HCT116 (cell line): ENCODE results near the gene YARS2. TPM values are rescaled to one million over a fixed set of nuclear protein-coding genes. Genes with fewer than 3 reads are reported as not detected.

Source experiments
- ATAC-seq: fragments of 200-7000 bp; cut with Tn5 transposase; 2 replicates; pipeline ENCODE4 v1.9.1; 2020; ENCODE audit warnings: mild to moderate bottlenecking, moderate library complexity
- BruUV-seq: library from RNA; stranded (reverse); fragments of 400-500 nt; replicated peaks from 2 replicates; lab custom pipeline; 2021; lab: Mats Ljungman, UMichigan
- CTCF ChIA-PET: fragments of 300-600 bp; sonication (Branson Sonifier 250); formaldehyde crosslinking; loops from one replicate; lab custom pipeline; 2021; ENCODE audit warnings: antibody characterized with exemption; lab: Charles Lee
- POLR2A ChIA-PET: fragments of 300-600, 350-600 bp; sonication (Branson Sonifier 250); formaldehyde crosslinking; loops from one replicate; lab custom pipeline; 2021; ENCODE audit warnings: antibody characterized with exemption; lab: Charles Lee
- RAD21 ChIA-PET, 2 experiments: fragments of 300-600 bp; sonication (Branson Sonifier 250); formaldehyde crosslinking; loops; one replicate each; lab custom pipeline; 2023; ENCODE audit warnings: low total read pairs in 2 of 2; ENCODE audit not compliant: uncharacterized antibody in 2 of 2, unreplicated experiment in 2 of 2, low non-redundant PET in 1 of 2; lab: Charles Lee
- DNase-seq: peaks from one replicate; pipeline ENCODE4 v3.0.0-alpha.2; 2010; ENCODE audit warnings: low read depth, low spot score
- H2AFZ ChIP-seq: fragments of 200-600 bp; shearing (Covaris generic), sonication (generic); 2 replicates; pipeline ENCODE4 v1.6.1; 2017; ENCODE audit warnings: low read depth, mixed run types, mixed read lengths, antibody characterized with exemption, low read length; ENCODE audit not compliant: poor library complexity, severe bottlenecking
- H3K27ac ChIP-seq: 2 replicates; pipeline ENCODE4 v1.5.1; 2012; ENCODE audit warnings: low read depth, low read length
- H3K27me3 ChIP-seq: fragments of 200-600 bp; sonication (generic); 2 replicates; pipeline ENCODE4 v1.6.1; 2016; ENCODE audit warnings: mixed run types, low read length, mixed read lengths; ENCODE audit not compliant: insufficient read depth
- H3K36me3 ChIP-seq, 2 experiments: fragments of 200-500 bp in 1 of 2; fragments of 200-600 bp in 1 of 2; sonication (Bioruptor generic) in 1 of 2; sonication (generic) in 1 of 2; 2 replicates each; pipeline versions ENCODE4 v1.5.1 to v1.6.1; 2014 to 2016; ENCODE audit warnings: low read length in 2 of 2, inconsistent platforms in 1 of 2, mixed read lengths in 1 of 2, mixed run types in 1 of 2; ENCODE audit not compliant: insufficient read depth in 2 of 2, control insufficient read depth in 1 of 2
- H3K4me1 ChIP-seq, 2 experiments: fragments of 200-600 bp in 1 of 2; sonication (generic) in 1 of 2; 2 replicates each; pipeline versions ENCODE4 v1.5.1 to v1.6.1; 2012 to 2017; ENCODE audit warnings: low read length in 2 of 2, inconsistent platforms in 1 of 2, mild to moderate bottlenecking in 1 of 2, mixed read lengths in 1 of 2, mixed run types in 1 of 2, moderate library complexity in 1 of 2; ENCODE audit not compliant: insufficient read depth in 2 of 2, control insufficient read depth in 1 of 2
- H3K4me2 ChIP-seq: fragments of 200-600 bp; sonication (generic); 2 replicates; pipeline ENCODE4 v1.6.1; 2017; ENCODE audit warnings: mixed run types, low read length, mixed read lengths
- H3K4me3 ChIP-seq, 2 experiments: fragments of 200-600 bp in 1 of 2; sonication (generic) in 1 of 2; replicated peaks in 1 of 2; 2 replicates each; pipeline ENCODE4 v1.5.1; 2011 to 2016; ENCODE audit warnings: low read length in 2 of 2, control low read depth in 1 of 2, low read depth in 1 of 2, mild to moderate bottlenecking in 1 of 2, mixed read lengths in 1 of 2, mixed run types in 1 of 2
- H3K79me2 ChIP-seq: fragments of 200-600 bp; sonication (generic); 2 replicates; pipeline ENCODE4 v1.6.1; 2017; ENCODE audit warnings: mild to moderate bottlenecking, mixed run types, low read length, moderate library complexity, mixed read lengths; ENCODE audit not compliant: insufficient read depth
- H3K9ac ChIP-seq: fragments of 200-600 bp; sonication (generic); 2 replicates; pipeline ENCODE4 v1.6.1; 2016; ENCODE audit warnings: low read length, mixed read lengths
- H3K9me2 ChIP-seq: fragments of 200-600 bp; sonication (generic), shearing (Covaris generic); 2 replicates; pipeline ENCODE4 v1.6.1; 2017; ENCODE audit warnings: mixed run types, mild to moderate bottlenecking, moderate library complexity; ENCODE audit not compliant: insufficient read depth
- H3K9me3 ChIP-seq, 2 experiments: fragments of 200-500 bp in 1 of 2; fragments of 200-600 bp in 1 of 2; sonication (Bioruptor generic) in 1 of 2; sonication (generic) in 1 of 2; 2 replicates each; pipeline ENCODE4 v1.6.1; 2014 to 2017; ENCODE audit warnings: low read length in 2 of 2, mixed read lengths in 2 of 2, inconsistent platforms in 1 of 2, low read depth in 1 of 2, mild to moderate bottlenecking in 1 of 2, mixed run types in 1 of 2, moderate library complexity in 1 of 2; ENCODE audit not compliant: control insufficient read depth in 1 of 2, insufficient read depth in 1 of 2
- H4K20me1 ChIP-seq: fragments of 200-600 bp; sonication (generic), shearing (Covaris generic); 2 replicates; pipeline ENCODE4 v1.6.1; 2017; ENCODE audit warnings: mixed run types, mild to moderate bottlenecking, moderate library complexity; ENCODE audit not compliant: insufficient read depth
- CBX3 ChIP-seq: IDR thresholded peaks from 2 replicates; pipeline ENCODE4 v1.6.1; 2012; ENCODE audit warnings: low read depth
- CEBPB ChIP-seq: IDR thresholded peaks from 2 replicates; pipeline ENCODE4 v1.6.1; 2012; ENCODE audit warnings: low read depth
- EGR1 ChIP-seq: IDR thresholded peaks from 2 replicates; pipeline ENCODE4 v1.6.1; 2012; ENCODE audit warnings: low read depth
- ELF1 ChIP-seq: IDR thresholded peaks from 2 replicates; pipeline ENCODE4 v1.6.1; 2012; ENCODE audit warnings: low read depth, borderline replicate concordance
- EZH2 ChIP-seq: fragments of 200-600 bp; sonication (generic); IDR thresholded peaks from 2 replicates; pipeline ENCODE4 v1.6.1; 2017; ENCODE audit warnings: antibody characterized with exemption, mixed run types
- EZH2phosphoT487 ChIP-seq: fragments of 200-600 bp; IDR thresholded peaks from 2 replicates; pipeline ENCODE4 v1.6.1; 2018; ENCODE audit warnings: antibody characterized with exemption, borderline replicate concordance
- FOSL1 ChIP-seq: IDR thresholded peaks from 2 replicates; pipeline ENCODE4 v1.6.1; 2012; ENCODE audit warnings: low read depth
- JUND ChIP-seq: IDR thresholded peaks from 2 replicates; pipeline ENCODE4 v1.6.1; 2012
- POLR2A ChIP-seq: IDR thresholded peaks from 2 replicates; pipeline ENCODE4 v1.7.0; 2011; ENCODE audit warnings: borderline replicate concordance; ENCODE audit not compliant: insufficient read depth, insufficient read length; ENCODE audit errors: extremely low read depth
- POLR2AphosphoS5 ChIP-seq: IDR thresholded peaks from 2 replicates; pipeline ENCODE4 v1.6.1; 2011; ENCODE audit warnings: mild to moderate bottlenecking, low read depth, low read length, moderate library complexity
- REST ChIP-seq: IDR thresholded peaks from 2 replicates; pipeline ENCODE4 v1.6.1; 2012; ENCODE audit warnings: low read depth
- SP1 ChIP-seq: IDR thresholded peaks from 2 replicates; pipeline ENCODE4 v1.6.1; 2012; ENCODE audit warnings: low read depth
- SRF ChIP-seq: IDR thresholded peaks from 2 replicates; pipeline ENCODE4 v1.6.1; 2012; ENCODE audit warnings: low read depth
- YY1 ChIP-seq: IDR thresholded peaks from 2 replicates; pipeline ENCODE4 v1.6.1; 2011; ENCODE audit warnings: low read length, low read depth, moderate library complexity, mild to moderate bottlenecking; ENCODE audit not compliant: insufficient replicate concordance; ENCODE audit errors: extremely low read depth
- ZBTB33 ChIP-seq: IDR thresholded peaks from 2 replicates; pipeline ENCODE4 v1.6.1; 2011; ENCODE audit warnings: mild to moderate bottlenecking, low read length, moderate library complexity; ENCODE audit not compliant: insufficient replicate concordance; ENCODE audit errors: extremely low read depth
- ZFX ChIP-seq: fragments of 450-650 bp; IDR thresholded peaks from 2 replicates; pipeline ENCODE4 v1.6.1; 2017
- intact Hi-C: fragments of 100-400 bp; cut with micrococcal nuclease; formaldehyde crosslinking; loops from 2 replicates; pipeline ENCODE4 v1.10.0; 2022
- total RNA-seq: library from RNA; stranded (reverse); gene quantifications from one replicate; pipeline ENCODE4 v1.2.1, GENCODE V29; 2021; ENCODE audit not compliant: unreplicated experiment
- TF ChIP-seq, protein P1 (sequence below), 3 experiments: fragments of 200-600 bp in 1 of 3; sonication (generic) in 1 of 3; IDR thresholded peaks in 2 of 3; conservative IDR thresholded peaks in 1 of 3; 2 replicates each; pipeline ENCODE4 v1.5.1; 2012 to 2017; ENCODE audit warnings: low read depth in 2 of 3, low read length in 2 of 3, antibody characterized with exemption in 1 of 3, borderline replicate concordance in 1 of 3, control low read depth in 1 of 3, mild to moderate bottlenecking in 1 of 3, mixed read lengths in 1 of 3, mixed run types in 1 of 3, moderate library complexity in 1 of 3; ENCODE audit not compliant: insufficient read depth in 1 of 3
- TF ChIP-seq, protein P2 (sequence below): IDR thresholded peaks from 2 replicates; pipeline ENCODE4 v1.6.1; 2012

YARS2 gene
- total RNA-seq, 1 experiment from 2014 or later, result 26.7 TPM

GRCh38 chr12:32718926-32719325 lies 36.8 kb downstream of the YARS2 start (continued):
- no peak for TF ChIP-seq YY1
- TF ChIP-seq SRF, result no peak
- TF ChIP-seq ZBTB33, result no peak
- TF ChIP-seq, all 23 proteins: peak for 0

DNA sequence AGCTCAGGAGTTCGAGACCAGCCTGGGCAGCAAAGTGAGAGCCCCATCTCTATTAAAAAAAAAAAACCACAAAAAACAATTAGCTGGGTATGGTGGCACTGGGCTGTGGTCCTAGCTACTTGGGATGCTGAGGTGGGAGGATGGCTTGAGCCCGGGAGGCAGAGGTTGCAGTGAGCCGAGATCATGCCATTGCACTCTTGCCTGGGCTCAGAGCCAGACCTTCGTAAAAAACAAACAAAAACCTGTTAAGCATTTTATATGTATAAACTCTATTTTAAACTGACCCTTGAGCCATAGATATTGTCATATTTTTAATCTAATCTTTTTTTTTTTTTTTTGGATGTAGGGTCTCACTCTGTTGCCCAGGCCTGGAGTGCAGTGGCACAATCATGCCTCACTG lies 40.9 kb downstream of the YARS2 start:
- Histone ChIP-seq H3K27me3 (no peaks in the 10 kb centered on the region), H3K4me1 (no peaks in the 10 kb centered on the region), H3K36me3 (peaks cover 7 to 15% of the 10 kb centered on the region in 2 experiments), H3K27ac (no peak overlapping the region), H4K20me1 (no peaks in the 10 kb centered on the region), H2AFZ (no peak overlapping the region), H3K9me3 (no peaks in the 10 kb centered on the region), H3K9ac (no peak overlapping the region), H3K79me2 (no peaks in the 10 kb centered on the region; the same call in 1 of the 2 replicates), H3K4me2 (no peak overlapping the region), H3K4me3 (no peak overlapping the region), H3K9me2 (no peaks in the 10 kb centered on the region)
- ChIA-PET POLR2A (no interaction called here), CTCF (no interaction called here), RAD21 (no interaction called here)
- TF ChIP-seq SP1, result no peak
- no peak for TF ChIP-seq POLR2A
- no peak for TF ChIP-seq ZFX
- TF ChIP-seq EGR1, result no peak
- TF ChIP-seq, protein P1, sequence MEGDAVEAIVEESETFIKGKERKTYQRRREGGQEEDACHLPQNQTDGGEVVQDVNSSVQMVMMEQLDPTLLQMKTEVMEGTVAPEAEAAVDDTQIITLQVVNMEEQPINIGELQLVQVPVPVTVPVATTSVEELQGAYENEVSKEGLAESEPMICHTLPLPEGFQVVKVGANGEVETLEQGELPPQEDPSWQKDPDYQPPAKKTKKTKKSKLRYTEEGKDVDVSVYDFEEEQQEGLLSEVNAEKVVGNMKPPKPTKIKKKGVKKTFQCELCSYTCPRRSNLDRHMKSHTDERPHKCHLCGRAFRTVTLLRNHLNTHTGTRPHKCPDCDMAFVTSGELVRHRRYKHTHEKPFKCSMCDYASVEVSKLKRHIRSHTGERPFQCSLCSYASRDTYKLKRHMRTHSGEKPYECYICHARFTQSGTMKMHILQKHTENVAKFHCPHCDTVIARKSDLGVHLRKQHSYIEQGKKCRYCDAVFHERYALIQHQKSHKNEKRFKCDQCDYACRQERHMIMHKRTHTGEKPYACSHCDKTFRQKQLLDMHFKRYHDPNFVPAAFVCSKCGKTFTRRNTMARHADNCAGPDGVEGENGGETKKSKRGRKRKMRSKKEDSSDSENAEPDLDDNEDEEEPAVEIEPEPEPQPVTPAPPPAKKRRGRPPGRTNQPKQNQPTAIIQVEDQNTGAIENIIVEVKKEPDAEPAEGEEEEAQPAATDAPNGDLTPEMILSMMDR (IDR thresholded peaks at IDR 0.05 in 2 of 3, conservative IDR thresholded peaks at IDR 0.05 in 1 of 3; ENCODE audit: borderline replicate concordance in 1 of 3, insufficient read depth in 1 of 3, low read depth in 2 of 3, low read length in 2 of 3), result no peak
- no peak for TF ChIP-seq CEBPB
- TF ChIP-seq EZH2phosphoT487, result no peak
- TF ChIP-seq ELF1, result no peak
- TF ChIP-seq FOSL1, result no peak
- TF ChIP-seq, protein P2, sequence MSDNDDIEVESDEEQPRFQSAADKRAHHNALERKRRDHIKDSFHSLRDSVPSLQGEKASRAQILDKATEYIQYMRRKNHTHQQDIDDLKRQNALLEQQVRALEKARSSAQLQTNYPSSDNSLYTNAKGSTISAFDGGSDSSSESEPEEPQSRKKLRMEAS, result no peak
- no peak for TF ChIP-seq REST
- no peak for TF ChIP-seq CBX3
- no peak for TF ChIP-seq EZH2
- no peak for TF ChIP-seq JUND
- no peak for TF ChIP-seq POLR2AphosphoS5
- intact Hi-C loops, result no loop called here
- no peak for DNase-seq
- no TSS peak for BruUV-seq
- no peak for ATAC-seq
